Fibroblast of lung (primary cell): Measurements from ENCODE around the gene GLT6D1.

ENCODE experiments used
- EZH2 ChIP-seq: IDR thresholded peaks from 2 replicates; pipeline ENCODE4 v1.5.1; 2012; ENCODE audit warnings: low read length, control low read depth, mild to moderate bottlenecking; ENCODE audit errors: missing control alignments
- TF ChIP-seq, protein P1 (sequence below), 2 donors: IDR thresholded peaks in 1 of 2; conservative IDR thresholded peaks in 1 of 2; 1 replicate in 1 of 2; 2 replicates in 1 of 2; pipeline ENCODE4 v1.5.1; 2011 to 2012; ENCODE audit warnings: low read length in 2 of 2, control low read depth in 1 of 2, inconsistent platforms in 1 of 2, low read depth in 1 of 2, mild to moderate bottlenecking in 1 of 2

DNA sequence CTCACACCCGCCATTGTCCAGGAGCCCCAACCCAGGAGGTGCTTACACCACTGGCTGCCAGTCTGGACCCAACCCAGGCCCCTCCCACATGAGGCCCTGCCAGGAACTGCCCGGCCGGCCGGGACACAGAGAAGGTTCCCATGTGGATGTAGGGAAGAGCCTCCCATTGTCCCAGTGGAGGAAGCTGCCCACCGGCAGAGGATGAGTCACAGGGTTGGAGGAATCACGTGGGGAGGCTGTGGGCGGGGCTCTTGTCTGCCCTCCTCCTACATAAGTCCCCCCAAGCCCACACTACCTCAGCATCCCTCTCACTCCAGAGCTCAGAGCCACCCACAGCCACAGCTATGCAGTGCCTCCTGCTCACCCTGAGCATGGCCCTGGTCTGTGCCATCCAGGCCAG, 51.7 kb downstream of the GLT6D1 start:
- TF ChIP-seq, protein P1, sequence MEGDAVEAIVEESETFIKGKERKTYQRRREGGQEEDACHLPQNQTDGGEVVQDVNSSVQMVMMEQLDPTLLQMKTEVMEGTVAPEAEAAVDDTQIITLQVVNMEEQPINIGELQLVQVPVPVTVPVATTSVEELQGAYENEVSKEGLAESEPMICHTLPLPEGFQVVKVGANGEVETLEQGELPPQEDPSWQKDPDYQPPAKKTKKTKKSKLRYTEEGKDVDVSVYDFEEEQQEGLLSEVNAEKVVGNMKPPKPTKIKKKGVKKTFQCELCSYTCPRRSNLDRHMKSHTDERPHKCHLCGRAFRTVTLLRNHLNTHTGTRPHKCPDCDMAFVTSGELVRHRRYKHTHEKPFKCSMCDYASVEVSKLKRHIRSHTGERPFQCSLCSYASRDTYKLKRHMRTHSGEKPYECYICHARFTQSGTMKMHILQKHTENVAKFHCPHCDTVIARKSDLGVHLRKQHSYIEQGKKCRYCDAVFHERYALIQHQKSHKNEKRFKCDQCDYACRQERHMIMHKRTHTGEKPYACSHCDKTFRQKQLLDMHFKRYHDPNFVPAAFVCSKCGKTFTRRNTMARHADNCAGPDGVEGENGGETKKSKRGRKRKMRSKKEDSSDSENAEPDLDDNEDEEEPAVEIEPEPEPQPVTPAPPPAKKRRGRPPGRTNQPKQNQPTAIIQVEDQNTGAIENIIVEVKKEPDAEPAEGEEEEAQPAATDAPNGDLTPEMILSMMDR (conservative IDR thresholded peaks at IDR 0.05 in 1 of 2, IDR thresholded peaks at IDR 0.05 in 1 of 2; ENCODE audit: low read depth in 1 of 2, low read length in 2 of 2) = no peak
- no peak for TF ChIP-seq EZH2
